Heart right ventricle (tissue), 16 donors: ENCODE measurements around the gene NLRX1. TPM values are rescaled to one million over a fixed set of nuclear protein-coding genes. Genes with fewer than 3 reads are reported as not detected.

Source experiments
- ATAC-seq, 8 donors: fragments of 200-7000 bp; cut with Tn5 transposase; one replicate each; pipeline ENCODE4 v1.9.1; 2020; ENCODE audit warnings: mild to moderate bottlenecking in 8 of 8, moderate library complexity in 8 of 8, moderate number of reproducible peaks in 1 of 8
- DNase-seq, 2 donors: peaks; one replicate each; pipeline ENCODE4 v3.0.0-alpha.2; 2020
- H3K27ac ChIP-seq, 10 donors: fragments of 200-600 bp; sonication (generic) in 2 of 10; one replicate each; pipeline versions ENCODE4 v1.5.0 to v1.8.0; 2020 to 2022; ENCODE audit warnings: mild to moderate bottlenecking in 3 of 10
- H3K27me3 ChIP-seq, 7 donors: fragments of 200-600 bp; one replicate each; pipeline ENCODE4 v1.8.0; 2021 to 2022; ENCODE audit warnings: mild to moderate bottlenecking in 2 of 7
- H3K36me3 ChIP-seq, 9 donors: fragments of 200-600 bp; sonication (generic) in 1 of 9; one replicate each; pipeline versions ENCODE4 v1.5.0 to v1.8.0; 2020 to 2022; ENCODE audit warnings: mild to moderate bottlenecking in 2 of 9
- H3K4me1 ChIP-seq, 9 donors: fragments of 200-600 bp; sonication (generic) in 1 of 9; one replicate each; pipeline versions ENCODE4 v1.5.0 to v1.8.0; 2020 to 2022; ENCODE audit warnings: mild to moderate bottlenecking in 4 of 9
- H3K4me3 ChIP-seq, 10 donors: fragments of 200-600 bp; sonication (generic) in 2 of 10; one replicate each; pipeline versions ENCODE4 v1.5.0 to v1.8.0; 2020 to 2022; ENCODE audit warnings: mild to moderate bottlenecking in 7 of 10, moderate library complexity in 2 of 10
- H3K9me3 ChIP-seq, 11 donors: fragments of 200-600 bp in 10 of 11; sonication (generic) in 2 of 11; one replicate each; pipeline versions ENCODE4 v1.5.0 to v1.8.0; 2013 to 2022; ENCODE audit warnings: mild to moderate bottlenecking in 2 of 11, control low read depth in 1 of 11, moderate library complexity in 1 of 11
- CTCF ChIP-seq, 9 donors: fragments of 200-600 bp; sonication (generic) in 2 of 9; IDR thresholded peaks; one replicate each; pipeline versions ENCODE4 v1.5.0 to v1.8.0; 2021 to 2022; ENCODE audit warnings: antibody characterized with exemption in 9 of 9, mild to moderate bottlenecking in 5 of 9, moderate library complexity in 1 of 9
- WGBS, 2 donors: extraction: QIAGEN DNeasy Blood & Tissue Kit; methylation state at CpG; one replicate each; pipeline ENCODE4 v1.1.7; 2013; ENCODE audit warnings: inconsistent platforms in 1 of 2; 5-methylcytosine and 5-hydroxymethylcytosine counted together
- intact Hi-C, 10 donors: fragments of 100-400 bp; cut with DNase I; formaldehyde crosslinking; loops; one replicate each; pipeline versions ENCODE4 v1.11.1 to v1.14.2; 2022
- polyA plus RNA-seq, 2 donors: library from polyadenylated mRNA; stranded (reverse); fragments of 200-250 nt; gene quantifications; one replicate each; pipeline ENCODE4 v1.2.3, GENCODE V29; 2013
- total RNA-seq, 10 donors: library from RNA; stranded (reverse); fragmentation: NEBNext Ultra II Directional in 3 of 10; extraction: Animal tissue kit (Norgen Biotek cat#: 25700) in 3 of 10; gene quantifications; one replicate each; pipeline versions ENCODE4 v1.2.1 to v1.2.4, GENCODE V29; 2021 to 2023
- donor health status: Arrhythmogenic right ventricular cardiomyopathy.
- donor health status: ischemic (EF 13 %, LVEDD 7.1; RV severe dilation, severe dysfunction).
- donor health status: healthy with polysubstance abuse.
- donor health status: DM: no; HTN: yes; CAD: no.
- donor health status: DM: no; HTN: no; CAD: no.
- donor health status: ischemic (EF 25% LVEDD 6.9; RV normal size, moderate dysfunction).
- donor health status: ischemic (EF 25% LVEDD 5.7; RV mildly dilated, moderate dysfunction).
- donor health status: healthy.
- donor health status: DM: yes; HTN: yes; CAD: no.
- donor health status: Ischemic cardiomyopathy.
- donor health status: ischemic (EF 35%, LVEDD 5.7; RV mildly dilated, moderate dysfunction).
- donor health status: nonischemic (EF 11% LVEDD 7.7; RV severe dilation, severe dysfunction).
- donor health status: DM: yes; HTN: yes; CAD: no.
- donor health status: PGD.
- donor health status: ischemic (EF 29% LVEDD 5.4; RV normal size, mild dysfunction).
- donor health status: nonischemic (EF 23%, LVEDD 6.1; RV moderate dilation, normal function).

The NLRX1 gene
- total and polyA plus RNA-seq, 12 donors: 7.9 to 39.3 (median 31.7) TPM

DNA sequence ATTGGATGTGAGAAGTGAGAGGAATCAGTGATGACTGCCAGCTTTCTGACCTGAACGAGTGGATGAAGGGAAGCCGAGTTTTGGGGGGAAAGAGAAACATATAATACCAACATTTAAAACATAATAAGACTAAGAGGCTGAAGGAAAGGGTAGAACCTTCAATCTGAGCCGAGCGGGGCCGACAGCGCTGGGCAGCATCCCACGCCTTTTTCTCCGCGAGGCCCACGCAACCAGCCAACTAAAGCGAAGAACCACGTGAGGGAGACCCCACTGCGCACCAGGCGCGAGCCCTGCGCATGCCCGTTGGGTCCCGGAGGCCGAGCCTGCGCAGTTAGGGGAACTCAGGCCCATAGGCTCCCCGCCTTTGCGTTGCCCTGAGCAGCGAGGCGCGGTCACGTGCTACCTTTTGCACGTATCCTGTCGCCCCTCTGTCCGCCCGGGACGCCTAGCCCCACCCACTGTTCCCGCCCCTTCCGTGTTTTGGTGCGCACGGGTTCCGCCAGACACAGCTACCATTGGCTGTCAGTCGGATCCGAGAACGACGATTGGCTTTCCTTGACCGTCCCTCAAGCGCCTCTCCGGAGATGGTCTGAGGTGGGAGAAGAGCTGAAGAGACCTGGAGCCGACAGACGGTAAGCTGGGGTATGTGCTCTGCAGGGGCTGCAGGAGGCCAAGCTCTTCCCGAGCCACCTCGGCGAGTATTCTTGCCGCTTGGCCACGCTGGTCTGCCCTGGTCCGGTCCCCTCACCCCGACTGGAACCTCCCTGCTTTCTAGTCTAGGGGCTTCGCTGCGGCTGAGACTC is 47.3 kb upstream of the NLRX1 start, which contains the start of gene HINFP:
TSS of gene HINFP (plus strand) at position 573 of the 803 bp plus-strand sequence. CDS start 5,365 bp downstream, outside the sequence.
- H3K4me3 ChIP-seq: peak within 1 kb of the TSS; percentile 62 to 99 (median 82)
- TF ChIP-seq CTCF (IDR thresholded peaks at IDR 0.05): no peak
- peak within 1 kb of the TSS; percentile 52 to 87 (median 80) for H3K27ac ChIP-seq
- ATAC-seq (peak; percentile 99 to 100 (median 100)), DNase-seq (peak; percentile 100)
- H3K9me3 ChIP-seq: no peaks in the 10 kb centered on the region
- peaks cover 6 to 30% (median 23%) of the 10 kb centered on the region in 9 donors for H3K4me1 ChIP-seq
- peaks cover 0 to 47% (median 7%) of the 10 kb centered on the region in 9 donors for H3K36me3 ChIP-seq
- no peaks in the 10 kb centered on the region for H3K27me3 ChIP-seq
- intact Hi-C loops: loop anchor here in 2 of 10 donors (1.0 kb wide), 1 partner anchor 26 kb away; a partner anchor contains a TSS
- WGBS, 2 donors: 0% methylated on average over 54 of the region's 54 CpGs

GRCh38 chr11:119121811-119122124 is 46.8 kb upstream of the NLRX1 start:
- H3K4me3 ChIP-seq: peak overlapping the region; percentile 62 to 99 (median 82)
- intact Hi-C loops: loop anchor here in 2 of 10 donors (1.0 kb wide), 1 partner anchor 26 kb away; a partner anchor contains a TSS
- peaks cover 6 to 35% (median 22%) of the 10 kb centered on the region in 9 donors for H3K4me1 ChIP-seq
- no peak for DNase-seq
- H3K27ac ChIP-seq: peak overlapping the region; percentile 52 to 87 (median 80)
- no peaks in the 10 kb centered on the region for H3K27me3 ChIP-seq
- TF ChIP-seq CTCF (IDR thresholded peaks at IDR 0.05): no peak
- ATAC-seq: no peak
- H3K36me3 ChIP-seq: peaks cover 0 to 45% (median 7%) of the 10 kb centered on the region in 9 donors
- 0% methylated on average over 20 of the region's 20 CpGs for WGBS, 2 donors
- no peaks in the 10 kb centered on the region for H3K9me3 ChIP-seq

GRCh38 chr11:119125821-119126220 is 42.7 kb upstream of the NLRX1 start:
- Histone ChIP-seq H3K4me3 (no peak overlapping the region), H3K9me3 (no peaks in the 10 kb centered on the region), H3K36me3 (peaks cover 0 to 72% (median 17%) of the 10 kb centered on the region in 9 donors), H3K27me3 (no peaks in the 10 kb centered on the region), H3K4me1 (peaks cover under 1 to 33% (median 26%) of the 10 kb centered on the region in 9 donors), H3K27ac (no peak overlapping the region)
- 89 to 90% methylated on average over 6 of the region's 6 CpGs for WGBS, 2 donors
- ATAC-seq: no peak
- intact Hi-C loops: no loop called here
- TF ChIP-seq CTCF (IDR thresholded peaks at IDR 0.05): no peak
- no peak for DNase-seq

- 55 to 57% methylated on average over 5 of the region's 5 CpGs for WGBS, 2 donors
- DNase-seq (no peak), ATAC-seq (no peak)
- H3K4me1 ChIP-seq: peaks cover 0 to 30% (median 25%) of the 10 kb centered on the region in 9 donors
- H3K27me3 ChIP-seq: no peaks in the 10 kb centered on the region
- intact Hi-C loops: no loop called here
- no peak overlapping the region for H3K4me3 ChIP-seq
- TF ChIP-seq CTCF (IDR thresholded peaks at IDR 0.05): no peak
- H3K36me3 ChIP-seq: peaks cover 0 to 81% (median 26%) of the 10 kb centered on the region in 9 donors
- H3K9me3 ChIP-seq: no peaks in the 10 kb centered on the region
- peak overlapping the region in 5 of 10 donors; percentile 8 to 43 (median 33) for H3K27ac ChIP-seq
Measured at GRCh38 chr11:119126675-119127268, 41.8 kb upstream of the NLRX1 start.
